AG04449 (cell line): ENCODE measurements around the gene OSBPL7.
"Not testable (repeated sequence)": the region's sequence is repeated elsewhere in the genome, so short reads cannot be mapped to it uniquely, and the experiment has no call there.

ENCODE experiments used
- CTCF ChIA-PET: fragments of 350-600 bp; formaldehyde crosslinking; extraction: SDS; loops from one replicate; lab custom pipeline; 2021; ENCODE audit warnings: antibody characterized with exemption; lab: Yijun Ruan, JAX
- POLR2A ChIA-PET: fragments of 400-600, 350-600 bp; formaldehyde crosslinking; extraction: SDS; loops from one replicate; lab custom pipeline; 2020; ENCODE audit warnings: antibody characterized with exemption, inconsistent platforms; lab: Yijun Ruan, JAX
- DNase-seq: peaks from one replicate; pipeline ENCODE4 v3.0.0-alpha.2; 2010; ENCODE audit warnings: low read depth, low spot score
- H3K4me3 ChIP-seq: 2 replicates; pipeline ENCODE4 v1.5.1; 2011; ENCODE audit warnings: low read depth, mild to moderate bottlenecking, control low read depth, low read length
- CTCF ChIP-seq: IDR thresholded peaks from one replicate; pipeline ENCODE4 v1.5.1; 2011; ENCODE audit warnings: mild to moderate bottlenecking, moderate library complexity, low read length, control low read depth, inconsistent platforms; ENCODE audit not compliant: insufficient read depth; ENCODE audit errors: missing control alignments

Gene OSBPL7

GRCh38 chr17:47778184-47778635, 43.4 kb downstream of the OSBPL7 start:
- TF ChIP-seq CTCF: no peak
- ChIA-PET POLR2A (no interaction called here), CTCF (interaction anchor here (1.0 to 1.3 kb wide), 2 partner anchors 13 to 68 kb away, joined by 3 to 5 read pairs; no protein-coding TSS in a partner anchor)
- H3K4me3 ChIP-seq: no peak overlapping the region
- no peak for DNase-seq

GRCh38 chr17:47776330-47777197, 45.0 kb downstream of the OSBPL7 start:
- ChIA-PET POLR2A (no interaction called here), CTCF (interaction anchor here (0.6 to 1.4 kb wide), 10 partner anchors 9 to 79 kb away, joined by 3 to 7 read pairs (median 3); no protein-coding TSS in a partner anchor)
- no peak overlapping the region for H3K4me3 ChIP-seq
- TF ChIP-seq CTCF: peak; percentile 77
- no peak for DNase-seq

GRCh38 chr17:47774987-47775580, 46.5 kb downstream of the OSBPL7 start:
- no peak overlapping the region for H3K4me3 ChIP-seq
- ChIA-PET POLR2A (no interaction called here), CTCF (interaction anchor here (0.8 to 1.4 kb wide), 5 partner anchors 11 to 78 kb away, joined by 3 to 7 read pairs (median 6); no protein-coding TSS in a partner anchor)
- TF ChIP-seq CTCF: no peak
- DNase-seq: no peak

- ChIA-PET POLR2A (no interaction called here), CTCF (no interaction called here)
- no peak for TF ChIP-seq CTCF
- H3K4me3 ChIP-seq: no peak overlapping the region
- DNase-seq: no peak
Observed at GRCh38 chr17:47774331-47774730, 47.3 kb downstream of the OSBPL7 start.

- DNase-seq, POLR2A ChIA-PET, H3K4me3 ChIP-seq: not testable (repeated sequence)
- CTCF ChIA-PET: interaction anchor here (1.3 kb wide), 1 partner anchor 15 kb away, joined by 3 read pairs; no protein-coding TSS in a partner anchor
Observed at GRCh38 chr17:47773649-47774048, 47.9 kb downstream of the OSBPL7 start.

- DNase-seq: no peak
- CTCF ChIA-PET: interaction anchor here (0.6 to 1.6 kb wide), 2 partner anchors 12 to 22 kb away, joined by 3 read pairs; no protein-coding TSS in a partner anchor
- POLR2A ChIA-PET: no interaction called here
- H3K4me3 ChIP-seq: no peak overlapping the region
- no peak for TF ChIP-seq CTCF
Observed at GRCh38 chr17:47763913-47764582, 57.5 kb downstream of the OSBPL7 start.
